H1 (cell line): ENCODE data around the gene FNDC3A. TPM values are rescaled to one million over a fixed set of nuclear protein-coding genes. Genes with fewer than 3 reads are reported as not detected.

ENCODE experiments used
- CTCF ChIA-PET: fragments of 300-600 bp; sonication (Branson Sonifier 250); formaldehyde crosslinking; loops from one replicate; lab custom pipeline; 2021; ENCODE audit not compliant: partially characterized antibody; lab: Charles Lee
- POLR2A ChIA-PET: fragments of 300-600 bp; sonication (Branson Sonifier 250); formaldehyde crosslinking; loops from one replicate; lab custom pipeline; 2021; ENCODE audit warnings: inconsistent platforms; ENCODE audit not compliant: partially characterized antibody; lab: Charles Lee
- DNase-seq, 2 experiments: peaks; one replicate each; pipeline versions ENCODE4 v3.0.0 to v3.0.0-alpha.2; 2010 to 2022; ENCODE audit warnings: low spot score in 2 of 2, low read depth in 1 of 2, mixed read lengths in 1 of 2
- FAIRE-seq: peaks from 2 replicates; lab custom pipeline; 2011; peaks lifted over from hg19 to GRCh38; lab: Jason Lieb, UNC
- H2AFZ ChIP-seq: 2 replicates; pipeline ENCODE4 v1.8.1; 2012; ENCODE audit warnings: low read length, inconsistent platforms
- H2AK5ac ChIP-seq: 2 replicates; pipeline ENCODE4 v1.6.1; 2013; ENCODE audit warnings: low read depth, low read length
- H2BK120ac ChIP-seq: replicated peaks from 2 replicates; pipeline ENCODE3; 2013; ENCODE audit warnings: low read depth, low read length, inconsistent platforms
- H2BK12ac ChIP-seq: 2 replicates; pipeline ENCODE4 v1.6.1; 2013; ENCODE audit warnings: low read depth, low read length
- H2BK15ac ChIP-seq: 2 replicates; pipeline ENCODE4 v1.6.1; 2013; ENCODE audit warnings: low read length
- H2BK20ac ChIP-seq: 2 replicates; pipeline ENCODE4 v1.6.1; 2013; ENCODE audit warnings: low read length
- H2BK5ac ChIP-seq: 2 replicates; pipeline ENCODE4 v1.6.1; 2013; ENCODE audit warnings: low read depth, low read length
- H3K14ac ChIP-seq: 2 replicates; pipeline ENCODE4 v1.6.1; 2013; ENCODE audit warnings: inconsistent platforms; ENCODE audit not compliant: insufficient read length
- H3K18ac ChIP-seq: 2 replicates; pipeline ENCODE4 v1.6.1; 2013; ENCODE audit warnings: low read length; ENCODE audit errors: extremely low read depth
- H3K23ac ChIP-seq: 2 replicates; pipeline ENCODE4 v1.6.1; 2013; ENCODE audit warnings: inconsistent platforms; ENCODE audit not compliant: insufficient read length
- H3K23me2 ChIP-seq: 2 replicates; pipeline ENCODE4 v1.6.1; 2013; ENCODE audit warnings: low read depth, low read length
- H3K27ac ChIP-seq: 2 replicates; pipeline ENCODE4 v1.6.1; 2011; ENCODE audit warnings: low read depth, low read length, inconsistent platforms
- H3K27me3 ChIP-seq, 4 experiments: replicated peaks in 1 of 4; 1 replicate in 1 of 4; 2 replicates in 3 of 4; pipeline versions ENCODE4 v1.6.1 to v1.8.1; 2011 to 2013; ENCODE audit warnings: low read length in 3 of 4, mild to moderate bottlenecking in 3 of 4, inconsistent platforms in 2 of 4, mixed read lengths in 2 of 4, moderate library complexity in 1 of 4; ENCODE audit not compliant: control insufficient read depth in 3 of 4, insufficient read depth in 3 of 4; ENCODE audit errors: extremely low read depth in 1 of 4
- H3K36me3 ChIP-seq, 4 experiments: 2 replicates each; pipeline versions ENCODE4 v1.6.1 to v1.8.1; 2011 to 2013; ENCODE audit warnings: mild to moderate bottlenecking in 4 of 4, low read length in 3 of 4, moderate library complexity in 2 of 4, control low read depth in 1 of 4, inconsistent platforms in 1 of 4; ENCODE audit not compliant: insufficient read depth in 4 of 4, control insufficient read depth in 2 of 4
- H3K4ac ChIP-seq: replicated peaks from 2 replicates; pipeline ENCODE3; 2013; ENCODE audit warnings: low read length, low read depth, mixed read lengths, inconsistent platforms; ENCODE audit not compliant: insufficient read length
- H3K4me1 ChIP-seq, 4 experiments: replicated peaks in 1 of 4; 1 replicate in 1 of 4; 2 replicates in 3 of 4; pipeline versions ENCODE4 v1.6.1 to v1.8.1; 2011 to 2013; ENCODE audit warnings: low read length in 3 of 4, inconsistent platforms in 2 of 4, mixed read lengths in 1 of 4; ENCODE audit not compliant: insufficient read depth in 4 of 4, control insufficient read depth in 3 of 4
- H3K4me2 ChIP-seq, 2 experiments: 2 replicates each; pipeline versions ENCODE4 v1.6.1 to v1.8.1; 2011 to 2013; ENCODE audit warnings: low read depth in 2 of 2, low read length in 2 of 2, control low read depth in 1 of 2, inconsistent platforms in 1 of 2, mild to moderate bottlenecking in 1 of 2; ENCODE audit not compliant: insufficient read depth in 1 of 2
- H3K4me3 ChIP-seq, 4 experiments: fragments of 200-600, 300-600 bp in 1 of 4; sonication (generic), shearing (Covaris generic), sonication (Bioruptor Twin) in 1 of 4; 2 replicates each; pipeline versions ENCODE4 v1.5.1 to v1.8.1; 2011 to 2016; ENCODE audit warnings: low read length in 4 of 4, low read depth in 3 of 4, control low read depth in 2 of 4, inconsistent platforms in 2 of 4, mild to moderate bottlenecking in 2 of 4, mixed read lengths in 1 of 4, moderate library complexity in 1 of 4; ENCODE audit not compliant: insufficient read depth in 2 of 4; ENCODE audit errors: extremely low read depth in 1 of 4
- H3K56ac ChIP-seq: replicated peaks from 2 replicates; pipeline ENCODE3; 2013; ENCODE audit warnings: low read depth, mild to moderate bottlenecking, mixed read lengths, low read length, inconsistent platforms; ENCODE audit not compliant: insufficient read length
- H3K79me1 ChIP-seq: 2 replicates; pipeline ENCODE4 v1.6.1; 2013; ENCODE audit warnings: low read depth, low read length, control low read depth
- H3K79me2 ChIP-seq, 2 experiments: 2 replicates each; pipeline versions ENCODE4 v1.6.1 to v1.8.1; 2012 to 2013; ENCODE audit warnings: low read length in 2 of 2, mild to moderate bottlenecking in 2 of 2, inconsistent platforms in 1 of 2; ENCODE audit not compliant: insufficient read depth in 2 of 2, control insufficient read depth in 1 of 2
- H3K9ac ChIP-seq, 4 experiments: replicated peaks in 1 of 4; 1 replicate in 1 of 4; 2 replicates in 3 of 4; pipeline versions ENCODE4 v1.6.1 to v1.8.1; 2011 to 2013; ENCODE audit warnings: low read depth in 3 of 4, low read length in 3 of 4, control low read depth in 2 of 4, mild to moderate bottlenecking in 2 of 4, moderate library complexity in 2 of 4, inconsistent platforms in 1 of 4; ENCODE audit errors: extremely low read depth in 1 of 4
- H3K9me3 ChIP-seq, 2 experiments: 2 replicates each; pipeline versions ENCODE4 v1.6.1 to v1.8.1; 2012 to 2013; ENCODE audit warnings: mild to moderate bottlenecking in 2 of 2, moderate library complexity in 2 of 2, control low read depth in 1 of 2, inconsistent platforms in 1 of 2, low read depth in 1 of 2, low read length in 1 of 2, mixed read lengths in 1 of 2; ENCODE audit not compliant: insufficient read depth in 2 of 2
- H4K20me1 ChIP-seq, 2 experiments: replicated peaks in 1 of 2; 2 replicates each; pipeline versions ENCODE3 to v1.8.1; 2011 to 2013; ENCODE audit warnings: inconsistent platforms in 2 of 2, low read length in 2 of 2, mild to moderate bottlenecking in 1 of 2; ENCODE audit not compliant: insufficient read depth in 2 of 2, control insufficient read depth in 1 of 2
- H4K5ac ChIP-seq: 2 replicates; pipeline ENCODE4 v1.6.1; 2013; ENCODE audit warnings: low read length, low read depth, mixed read lengths, inconsistent platforms; ENCODE audit not compliant: insufficient read length
- H4K8ac ChIP-seq: 2 replicates; pipeline ENCODE4 v1.8.0; 2013; ENCODE audit warnings: mild to moderate bottlenecking, moderate library complexity, low read length, inconsistent platforms; ENCODE audit not compliant: insufficient read depth; ENCODE audit errors: extremely low read depth
- H4K91ac ChIP-seq: replicated peaks from 2 replicates; pipeline ENCODE3; 2013; ENCODE audit warnings: low read length, mixed read lengths, inconsistent platforms; ENCODE audit not compliant: insufficient read length
- ATF2 ChIP-seq: IDR thresholded peaks from 2 replicates; pipeline ENCODE4 v1.6.1; 2012; ENCODE audit warnings: low read length, inconsistent platforms
- BACH1 ChIP-seq: IDR thresholded peaks from 2 replicates; pipeline ENCODE4 v1.6.1; 2012; ENCODE audit warnings: low read length, improper control_type of control experiment
- NRF1 ChIP-seq: IDR thresholded peaks from 2 replicates; pipeline ENCODE4 v1.6.1; 2011; ENCODE audit warnings: mild to moderate bottlenecking, low read depth, low read length, improper control_type of control experiment
- POU5F1 ChIP-seq: IDR thresholded peaks from 2 replicates; pipeline ENCODE4 v1.6.1; 2011; ENCODE audit warnings: low read depth, mild to moderate bottlenecking, low read length, moderate library complexity
- RBBP5 ChIP-seq: IDR thresholded peaks from 2 replicates; pipeline ENCODE4 v1.7.1; 2012; ENCODE audit warnings: low read depth, mild to moderate bottlenecking, inconsistent platforms, low read length, moderate library complexity, borderline replicate concordance
- RNF2 ChIP-seq: fragments of 200-900, 300-1000 bp; sonication (generic); IDR thresholded peaks from 2 replicates; pipeline ENCODE4 v1.7.1; 2016; ENCODE audit warnings: borderline replicate concordance, low read depth, mild to moderate bottlenecking, antibody characterized with exemption, low read length; ENCODE audit not compliant: poor library complexity, severe bottlenecking; ENCODE audit errors: missing control alignments
- SIRT6 ChIP-seq: IDR thresholded peaks from one replicate; pipeline ENCODE4 v1.7.1; 2012; ENCODE audit warnings: low read length, inconsistent platforms
- SIX5 ChIP-seq: IDR thresholded peaks from 2 replicates; pipeline ENCODE4 v1.6.1; 2011; ENCODE audit warnings: mild to moderate bottlenecking, low read depth, low read length
- WGBS, 2 experiments: shearing (Covaris generic) in 1 of 2; methylation state at CpG; one replicate each; pipeline versions ENCODE4 v1.1.6 to v1.1.7; 2013 to 2015; ENCODE audit warnings: low lambda C conversion rate in 2 of 2, mixed read lengths in 2 of 2, inconsistent platforms in 1 of 2, low coverage in 1 of 2, missing lambda C conversion rate in 1 of 2; ENCODE audit not compliant: insufficient replicate concordance in 2 of 2, insufficient coverage in 1 of 2, insufficient read length in 1 of 2; ENCODE audit errors: extremely low coverage in 1 of 2, missing lambda C conversion rate in 1 of 2; 5-methylcytosine and 5-hydroxymethylcytosine counted together
- polyA plus RNA-seq, 7 experiments: library from polyadenylated mRNA; depleted of rRNA in 3 of 7; stranded (reverse) in 5 of 7; unstranded in 2 of 7; fragments of >200 nt in 5 of 7; fragments of 200-250 nt in 2 of 7; gene quantifications; 1 replicate in 5 of 7; 2 replicates in 1 of 7; 4 replicates in 1 of 7; pipeline versions ENCODE4 v1.2.1 to v1.2.3, GENCODE V29; 2011 to 2013; ENCODE audit warnings: missing spikeins in 2 of 7, mixed read lengths in 2 of 7
- total RNA-seq: library from RNA; stranded (reverse); fragmentation: NEBNext Ultra II Directional; extraction: Animal tissue kit (Norgen Biotek cat#: 25700); gene quantifications from 2 replicates; pipeline ENCODE4 v1.2.1, GENCODE V29; 2021

FNDC3A gene
- total and polyA plus RNA-seq, 2 of the 8 experiments (the other 6 are each of a cell fraction or from before 2014, with no cell fraction given) = 14.6 to 26.0 TPM

DNA sequence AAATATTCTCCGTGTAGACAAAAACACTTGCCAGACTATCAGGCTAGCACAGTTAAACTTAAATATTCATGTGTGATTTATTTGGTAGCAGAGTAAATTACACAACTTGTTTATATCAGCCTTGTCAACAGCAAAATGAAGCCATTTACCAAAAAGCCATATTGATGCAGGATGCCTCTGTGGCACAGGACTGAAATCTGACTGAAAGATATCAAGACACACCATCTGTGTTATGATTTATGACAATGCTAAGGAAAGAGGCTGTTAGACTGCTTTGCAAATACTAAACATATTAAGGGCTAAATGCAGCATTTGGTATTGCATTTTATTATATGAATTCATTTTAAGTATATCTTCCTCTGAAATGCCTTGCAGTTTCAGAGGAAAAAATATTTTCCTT, 44.8 kb upstream of the FNDC3A start:
- no peak for FAIRE-seq
- H3K79me2 ChIP-seq = no peaks in the 10 kb centered on the region
- ChIA-PET POLR2A (no interaction called here), CTCF (no interaction called here)
- no peak for TF ChIP-seq SIX5
- TF ChIP-seq POU5F1 = no peak
- no peak for TF ChIP-seq NRF1
- no peak for TF ChIP-seq SIRT6
- no peak for TF ChIP-seq BACH1
- no peak for TF ChIP-seq RBBP5
- TF ChIP-seq RNF2 = no peak
- no peak for TF ChIP-seq ATF2
- H3K9me3 ChIP-seq = no peaks in the 10 kb centered on the region
- no peak overlapping the region for H2AFZ ChIP-seq
- no peak overlapping the region for H3K4me2 ChIP-seq
- no peaks in the 10 kb centered on the region for H3K36me3 ChIP-seq
- no peak overlapping the region for H3K9ac ChIP-seq
- no peak overlapping the region for H3K56ac ChIP-seq
- no peaks in the 10 kb centered on the region for H3K4me1 ChIP-seq
- no peak overlapping the region for H3K14ac ChIP-seq
- no peak overlapping the region for H2AK5ac ChIP-seq
- no peak overlapping the region for H4K91ac ChIP-seq
- no peak overlapping the region for H2BK20ac ChIP-seq
- no peak overlapping the region for H3K4me3 ChIP-seq
- H4K20me1 ChIP-seq = no peaks in the 10 kb centered on the region
- no peak overlapping the region for H3K23ac ChIP-seq
- H2BK5ac ChIP-seq = no peak overlapping the region
- no peak overlapping the region for H2BK12ac ChIP-seq
- H3K27me3 ChIP-seq = no peaks in the 10 kb centered on the region
- no peak overlapping the region for H4K8ac ChIP-seq
- WGBS, 2 experiments = 87% methylated on average over 1 of the region's 1 CpG; no CpG with 5 or more reads in 1 of the 2 experiments
- no peak overlapping the region for H4K5ac ChIP-seq
- no peak overlapping the region for H3K18ac ChIP-seq
- no peak overlapping the region for H3K4ac ChIP-seq
- no peaks in the 10 kb centered on the region for H3K79me1 ChIP-seq
- H3K27ac ChIP-seq = no peak overlapping the region
- H2BK15ac ChIP-seq = no peak overlapping the region
- no peaks in the 10 kb centered on the region for H3K23me2 ChIP-seq
- DNase-seq = no peak
- H2BK120ac ChIP-seq = no peak overlapping the region
